SK-N-SH (cell line): ENCODE results near the gene AMPH. TPM values are rescaled to one million over a fixed set of nuclear protein-coding genes. Genes with fewer than 3 reads are reported as not detected.

Experiments
- CTCF ChIA-PET: fragments of 300-600, 350-600 bp; formaldehyde crosslinking; extraction: SDS; loops from one replicate; lab custom pipeline; 2021; lab: Yijun Ruan, JAX
- POLR2A ChIA-PET: fragments of 350-600 bp; sonication (Branson Sonifier 250); formaldehyde crosslinking; extraction: SDS; loops from one replicate; lab custom pipeline; 2020; ENCODE audit warnings: antibody characterized with exemption, inconsistent platforms; lab: Yijun Ruan, JAX
- DNase-seq: peaks from one replicate; pipeline ENCODE4 v3.0.0; 2012
- H2AFZ ChIP-seq: fragments of 200-600 bp; sonication (generic); 2 replicates; pipeline ENCODE4 v1.8.1; 2016; ENCODE audit warnings: antibody characterized with exemption, mild to moderate bottlenecking, low read depth
- H3F3A ChIP-seq: fragments of 200-600 bp; sonication (generic); replicated peaks from 2 replicates; pipeline ENCODE3; 2016; ENCODE audit warnings: antibody characterized with exemption, mild to moderate bottlenecking; ENCODE audit not compliant: insufficient read depth
- H3K27ac ChIP-seq, 2 experiments: fragments of 200-500 bp in 1 of 2; fragments of 200-600 bp in 1 of 2; sonication (Bioruptor generic) in 1 of 2; sonication (generic), shearing (Covaris generic) in 1 of 2; 2 replicates each; pipeline versions ENCODE4 v1.5.1 to v1.6.1; 2014 to 2016; ENCODE audit warnings: low read depth in 2 of 2, inconsistent platforms in 1 of 2, low read length in 1 of 2, mild to moderate bottlenecking in 1 of 2, mixed read lengths in 1 of 2
- H3K27me3 ChIP-seq: fragments of 200-600 bp; sonication (generic), shearing (Covaris generic); 2 replicates; pipeline ENCODE4 v1.6.1; 2016; ENCODE audit warnings: mixed run types; ENCODE audit not compliant: insufficient read depth
- H3K36me3 ChIP-seq, 2 experiments: fragments of 200-500 bp in 1 of 2; fragments of 200-600 bp in 1 of 2; sonication (Bioruptor generic) in 1 of 2; sonication (generic) in 1 of 2; replicated peaks in 1 of 2; 2 replicates each; pipeline versions ENCODE3 to v1.5.1; 2014 to 2016; ENCODE audit warnings: low read length in 1 of 2, mild to moderate bottlenecking in 1 of 2; ENCODE audit not compliant: insufficient read depth in 2 of 2, control insufficient read depth in 1 of 2
- H3K4me1 ChIP-seq, 2 experiments: fragments of 200-500 bp in 1 of 2; fragments of 200-600 bp in 1 of 2; sonication (Bioruptor generic) in 1 of 2; sonication (generic), shearing (Covaris generic) in 1 of 2; 2 replicates each; pipeline versions ENCODE4 v1.5.1 to v1.6.1; 2014 to 2016; ENCODE audit warnings: low read depth in 1 of 2, low read length in 1 of 2, mixed run types in 1 of 2; ENCODE audit not compliant: insufficient read depth in 2 of 2, control insufficient read depth in 1 of 2
- H3K4me2 ChIP-seq: fragments of 200-600 bp; sonication (generic), shearing (Covaris generic); 2 replicates; pipeline ENCODE4 v1.6.1; 2017; ENCODE audit warnings: mixed run types
- H3K4me3 ChIP-seq, 2 experiments: fragments of 200-500 bp in 1 of 2; fragments of 200-600 bp in 1 of 2; sonication (Bioruptor generic) in 1 of 2; sonication (generic), shearing (Covaris generic) in 1 of 2; 2 replicates each; pipeline versions ENCODE4 v1.5.1 to v1.8.1; 2014 to 2016; ENCODE audit warnings: low read depth in 2 of 2, inconsistent platforms in 1 of 2, low read length in 1 of 2, mild to moderate bottlenecking in 1 of 2, mixed read lengths in 1 of 2, moderate library complexity in 1 of 2
- H3K79me2 ChIP-seq: fragments of 200-600 bp; sonication (generic); 2 replicates; pipeline ENCODE4 v1.8.1; 2017; ENCODE audit warnings: mild to moderate bottlenecking; ENCODE audit not compliant: insufficient read depth
- H3K9ac ChIP-seq: fragments of 200-600 bp; sonication (generic); 2 replicates; pipeline ENCODE4 v1.6.1; 2017; ENCODE audit warnings: mixed run types
- H3K9me2 ChIP-seq: fragments of 200-600 bp; sonication (generic); 2 replicates; pipeline ENCODE4 v1.6.1; 2017; ENCODE audit warnings: mixed run types
- H3K9me3 ChIP-seq: fragments of 200-600 bp; sonication (generic); 2 replicates; pipeline ENCODE4 v1.6.1; 2017; ENCODE audit warnings: mixed run types, mild to moderate bottlenecking, moderate library complexity
- H4K20me1 ChIP-seq: fragments of 200-600 bp; sonication (generic); 2 replicates; pipeline ENCODE4 v1.6.1; 2017; ENCODE audit warnings: mild to moderate bottlenecking, mixed run types; ENCODE audit not compliant: insufficient read depth
- FOSL2 ChIP-seq: IDR thresholded peaks from 2 replicates; pipeline ENCODE4 v1.4.0; 2012; ENCODE audit warnings: low read depth, mild to moderate bottlenecking, moderate library complexity, borderline replicate concordance
- FOXM1 ChIP-seq: IDR thresholded peaks from 2 replicates; pipeline ENCODE4 v1.4.0; 2012; ENCODE audit warnings: low read depth, mild to moderate bottlenecking
- MXI1 ChIP-seq: IDR thresholded peaks from 2 replicates; pipeline ENCODE4 v1.6.1; 2012; ENCODE audit warnings: mild to moderate bottlenecking, low read depth, low read length, improper control_type of control experiment
- NRF1 ChIP-seq: IDR thresholded peaks from 2 replicates; pipeline ENCODE4 v1.6.1; 2012; ENCODE audit warnings: low read depth, mild to moderate bottlenecking, low read length
- PBX3 ChIP-seq: IDR thresholded peaks from 2 replicates; pipeline ENCODE4; 2012
- POLR2AphosphoS5 ChIP-seq: IDR thresholded peaks from 2 replicates; pipeline ENCODE4 v1.6.1; 2012; ENCODE audit warnings: low read depth, low read length
- RCOR1 ChIP-seq: fragments of 150-350 bp; IDR thresholded peaks from 2 replicates; pipeline ENCODE4 v1.6.1; 2017; ENCODE audit warnings: antibody characterized with exemption, low read length
- RXRA ChIP-seq: IDR thresholded peaks from 2 replicates; pipeline ENCODE4 v1.4.0; 2012; ENCODE audit warnings: low read depth, mild to moderate bottlenecking, borderline replicate concordance
- SMC3 ChIP-seq: IDR thresholded peaks from 2 replicates; pipeline ENCODE4 v1.6.1; 2012; ENCODE audit warnings: low read depth, low read length, improper control_type of control experiment
- TCF12 ChIP-seq: IDR thresholded peaks from 2 replicates; pipeline ENCODE4 v1.4.0; 2012
- ZBTB33 ChIP-seq: IDR thresholded peaks from 2 replicates; pipeline ENCODE4 v1.4.0; 2012; ENCODE audit warnings: low read depth, borderline replicate concordance
- WGBS: methylation state at CpG from one replicate; pipeline ENCODE4 v1.1.6; 2017; ENCODE audit warnings: low lambda C conversion rate; 5-methylcytosine and 5-hydroxymethylcytosine counted together
- polyA plus RNA-seq, 3 experiments: library from polyadenylated mRNA; depleted of rRNA; stranded (reverse); fragments of >200 nt; gene quantifications; 2 replicates each; pipeline ENCODE4 v1.2.3, GENCODE V29; 2012
- TF ChIP-seq, protein P1 (sequence below): IDR thresholded peaks from 2 replicates; pipeline ENCODE4 v1.4.0; 2012; ENCODE audit warnings: low read depth, borderline replicate concordance
- TF ChIP-seq, protein P2 (sequence below): fragments of 150-350 bp; IDR thresholded peaks from 2 replicates; pipeline ENCODE4 v1.6.1; 2017; ENCODE audit warnings: antibody characterized with exemption, low read length, low read depth, borderline replicate concordance

The AMPH gene
- polyA plus RNA-seq, 1 of the 3 experiments (the other 2 are of a cell fraction), result 0.08 TPM

GRCh38 chr7:38565289-38565688 lies 65.9 kb downstream of the AMPH start:
- Histone ChIP-seq H3K9me3 (no peaks in the 10 kb centered on the region), H3K27ac (no peak overlapping the region), H3K79me2 (no peaks in the 10 kb centered on the region), H3K4me3 (no peak overlapping the region), H4K20me1 (no peaks in the 10 kb centered on the region), H3K4me1 (no peaks in the 10 kb centered on the region), H3K9ac (no peak overlapping the region), H3K9me2 (no peaks in the 10 kb centered on the region), H3K4me2 (no peak overlapping the region), H3F3A (no peaks in the 10 kb centered on the region), H3K36me3 (no peaks in the 10 kb centered on the region), H2AFZ (no peak overlapping the region), H3K27me3 (no peaks in the 10 kb centered on the region)
- WGBS, result 6% methylated on average over 2 of the region's 2 CpGs
- ChIA-PET CTCF (no interaction called here), POLR2A (no interaction called here)
- TF ChIP-seq, protein P1, sequence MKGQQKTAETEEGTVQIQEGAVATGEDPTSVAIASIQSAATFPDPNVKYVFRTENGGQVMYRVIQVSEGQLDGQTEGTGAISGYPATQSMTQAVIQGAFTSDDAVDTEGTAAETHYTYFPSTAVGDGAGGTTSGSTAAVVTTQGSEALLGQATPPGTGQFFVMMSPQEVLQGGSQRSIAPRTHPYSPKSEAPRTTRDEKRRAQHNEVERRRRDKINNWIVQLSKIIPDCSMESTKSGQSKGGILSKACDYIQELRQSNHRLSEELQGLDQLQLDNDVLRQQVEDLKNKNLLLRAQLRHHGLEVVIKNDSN, result no peak
- TF ChIP-seq SMC3, result no peak
- no peak for TF ChIP-seq FOSL2
- no peak for TF ChIP-seq MXI1
- no peak for TF ChIP-seq NRF1
- TF ChIP-seq, protein P2, sequence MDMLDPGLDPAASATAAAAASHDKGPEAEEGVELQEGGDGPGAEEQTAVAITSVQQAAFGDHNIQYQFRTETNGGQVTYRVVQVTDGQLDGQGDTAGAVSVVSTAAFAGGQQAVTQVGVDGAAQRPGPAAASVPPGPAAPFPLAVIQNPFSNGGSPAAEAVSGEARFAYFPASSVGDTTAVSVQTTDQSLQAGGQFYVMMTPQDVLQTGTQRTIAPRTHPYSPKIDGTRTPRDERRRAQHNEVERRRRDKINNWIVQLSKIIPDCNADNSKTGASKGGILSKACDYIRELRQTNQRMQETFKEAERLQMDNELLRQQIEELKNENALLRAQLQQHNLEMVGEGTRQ, result no peak
- TF ChIP-seq ZBTB33, result no peak
- DNase-seq, result no peak

DNA sequence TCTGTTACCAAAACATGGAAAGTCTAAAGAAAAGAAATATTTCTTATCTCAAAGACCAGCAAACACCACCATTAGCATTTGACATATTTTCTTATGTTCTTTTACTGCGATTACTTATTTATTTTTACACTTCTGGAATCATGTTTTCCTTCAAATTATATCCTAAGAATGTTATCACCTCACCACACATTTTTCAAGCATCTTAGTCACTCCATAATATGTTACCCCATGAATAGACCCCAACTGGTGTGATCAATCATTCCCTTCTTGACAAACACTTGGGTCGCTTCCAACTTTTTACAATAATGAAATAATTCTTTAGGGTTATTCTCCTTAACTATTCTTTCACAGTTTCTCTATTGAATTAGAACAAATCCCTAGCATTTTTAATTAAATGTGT lies 67.4 kb downstream of the AMPH start:
- ChIA-PET POLR2A (no interaction called here), CTCF (no interaction called here)
- Histone ChIP-seq H3F3A (no peaks in the 10 kb centered on the region), H3K4me3 (no peak overlapping the region), H3K9ac (no peak overlapping the region), H3K4me1 (no peaks in the 10 kb centered on the region), H2AFZ (no peak overlapping the region), H3K27me3 (no peaks in the 10 kb centered on the region), H3K27ac (no peak overlapping the region), H3K9me3 (no peaks in the 10 kb centered on the region), H3K36me3 (no peaks in the 10 kb centered on the region), H4K20me1 (no peaks in the 10 kb centered on the region), H3K4me2 (no peak overlapping the region), H3K79me2 (no peaks in the 10 kb centered on the region), H3K9me2 (no peaks in the 10 kb centered on the region)
- WGBS, result 3% methylated on average over 2 of the region's 2 CpGs
- DNase-seq, result no peak
- TF ChIP-seq RCOR1, result no peak
- no peak for TF ChIP-seq RXRA
- TF ChIP-seq PBX3, result no peak
- TF ChIP-seq FOXM1, result no peak
- no peak for TF ChIP-seq TCF12
- TF ChIP-seq POLR2AphosphoS5, result no peak
- no peak for TF ChIP-seq NRF1
